Dermis lymphatic vessel endothelial cell (primary cell): ENCODE results near the gene GLB1L3. TPM values are rescaled to one million over a fixed set of nuclear protein-coding genes. Genes with fewer than 3 reads are reported as not detected.

Source experiments
- total RNA-seq: library from RNA; depleted of rRNA; stranded (reverse); fragments of >200 nt; gene quantifications from 2 replicates; pipeline ENCODE4 v1.2.1, GENCODE V29; 2014

GLB1L3 gene
- not detected in 2 replicates for total RNA-seq

GRCh38 chr11:134275534-134276395 is at the start of gene GLB1L3:
Gene GLB1L3 (plus strand): TSS chr11:134276379. CDS start chr11:134276741, 362 bp downstream.

DNA sequence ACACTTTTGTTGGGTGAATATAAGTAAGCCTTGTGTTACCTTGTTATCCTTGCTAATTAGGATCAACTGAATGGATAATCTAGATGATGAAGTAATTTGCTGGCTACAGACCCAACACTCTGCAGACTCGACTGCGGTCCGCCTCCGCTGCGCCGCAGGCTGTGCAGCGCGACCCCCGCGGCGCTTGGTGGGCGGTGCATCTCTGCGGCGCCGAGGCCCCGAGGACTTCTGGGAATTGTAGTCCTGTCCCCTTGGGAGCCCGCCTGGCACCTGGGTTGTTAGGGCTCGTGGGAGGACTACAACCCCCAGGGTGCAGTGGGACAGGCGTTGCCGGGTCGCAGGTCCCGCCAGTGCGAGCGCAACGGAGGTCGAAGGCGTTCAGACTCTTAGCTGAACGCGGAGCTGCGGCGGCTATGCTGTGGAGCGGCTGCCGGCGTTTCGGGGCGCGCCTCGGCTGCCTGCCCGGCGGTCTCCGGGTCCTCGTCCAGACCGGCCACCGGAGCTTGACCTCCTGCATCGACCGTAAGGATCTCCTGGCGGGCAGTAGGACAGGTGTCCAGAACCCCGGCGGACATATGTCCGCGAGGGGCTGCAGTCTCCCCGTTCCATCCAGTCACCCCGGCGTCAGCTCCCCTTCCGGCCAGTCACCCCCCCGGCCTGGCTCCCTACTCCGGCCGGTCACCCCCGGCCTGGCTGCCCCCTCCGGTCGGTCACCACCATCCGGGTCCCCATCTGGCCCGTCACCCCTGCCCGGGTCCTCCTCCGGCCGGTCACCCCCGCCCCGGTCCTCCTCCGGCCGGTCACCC is 22.8 kb upstream of the GLB1L3 start, which contains the start of the genes ACAD8 and THYN1:
Gene ACAD8 (plus strand): TSS at position 381 of the 806 bp plus-strand sequence. CDS start 33 bp downstream, at position 414.
Gene THYN1 (minus strand): TSS at position 165 of the 806 bp plus-strand sequence. CDS start 470 bp downstream, outside the sequence.

GRCh38 chr11:134331354-134332188 is 55.4 kb downstream of the GLB1L3 start, which contains the start of gene GLB1L2:
Gene GLB1L2 (plus strand): TSS chr11:134331988. CDS start chr11:134332062, 74 bp downstream.

Other genes starting within 250 kb of the GLB1L3 start
- gene JAM3, start 207.3 kb upstream of the GLB1L3 start, total RNA-seq = 5.1 and 5.8 TPM in 2 replicates
- gene NCAPD3, start 52.4 kb upstream of the GLB1L3 start, total RNA-seq = 12.5 and 13.2 TPM in 2 replicates
- gene VPS26B, start 51.7 kb upstream of the GLB1L3 start, total RNA-seq = 18.6 and 26.1 TPM in 2 replicates
- 47.5 and 63.4 TPM in 2 replicates for gene THYN1, start 23.0 kb upstream of the GLB1L3 start, total RNA-seq
- gene ACAD8, start 22.8 kb upstream of the GLB1L3 start, total RNA-seq = 20.5 and 26.1 TPM in 2 replicates
- under 0.01 and 0.34 TPM in 2 replicates for gene GLB1L2, start 55.6 kb downstream of the GLB1L3 start, total RNA-seq
- gene B3GAT1, start 135.9 kb downstream of the GLB1L3 start, total RNA-seq = not detected in 2 replicates